Esophagus (tissue), 2 donors: ENCODE measurements around the gene SOCS2. TPM values are rescaled to one million over a fixed set of nuclear protein-coding genes. Genes with fewer than 3 reads are reported as not detected.

ENCODE experiments used
- H3K27ac ChIP-seq, 2 donors: one replicate each; pipeline ENCODE4 v1.5.1; 2013; ENCODE audit warnings: low read depth in 2 of 2, mild to moderate bottlenecking in 2 of 2, inconsistent platforms in 1 of 2, low read length in 1 of 2, moderate library complexity in 1 of 2
- H3K27me3 ChIP-seq, 2 donors: one replicate each; pipeline ENCODE4 v1.6.1; 2013; ENCODE audit warnings: low read length in 2 of 2, control low read depth in 1 of 2, mild to moderate bottlenecking in 1 of 2; ENCODE audit not compliant: insufficient read depth in 2 of 2, control insufficient read depth in 1 of 2
- H3K36me3 ChIP-seq, 2 donors: one replicate each; pipeline ENCODE4 v1.6.1; 2013; ENCODE audit warnings: low read length in 1 of 2; ENCODE audit not compliant: control insufficient read depth in 2 of 2, insufficient read depth in 2 of 2
- H3K4me1 ChIP-seq, 2 donors: one replicate each; pipeline ENCODE4 v1.6.1; 2013; ENCODE audit warnings: low read length in 1 of 2; ENCODE audit not compliant: control insufficient read depth in 2 of 2, insufficient read depth in 2 of 2
- H3K4me3 ChIP-seq, 2 donors: one replicate each; pipeline ENCODE4 v1.5.1; 2013; ENCODE audit warnings: low read length in 2 of 2, mild to moderate bottlenecking in 2 of 2, low read depth in 1 of 2, moderate library complexity in 1 of 2
- H3K9me3 ChIP-seq, 2 donors: one replicate each; pipeline ENCODE4 v1.6.1; 2013; ENCODE audit warnings: mild to moderate bottlenecking in 2 of 2, low read depth in 1 of 2, low read length in 1 of 2, moderate library complexity in 1 of 2; ENCODE audit not compliant: control insufficient read depth in 2 of 2, insufficient read depth in 1 of 2
- WGBS, 2 donors: extraction: QIAGEN DNeasy Blood & Tissue Kit; methylation state at CpG; one replicate each; pipeline ENCODE4 v1.1.7; 2013; 5-methylcytosine and 5-hydroxymethylcytosine counted together
- polyA plus RNA-seq, 2 donors: library from polyadenylated mRNA; stranded (reverse); fragments of 200-250 nt; gene quantifications; one replicate each; pipeline ENCODE4 v1.2.3, GENCODE V29; 2013
- donor health status: healthy with polysubstance abuse.
- donor health status: Bipolar disorder and iron deficiency.

Gene SOCS2
- polyA plus RNA-seq, 2 donors = 4.0 to 8.2 TPM

DNA sequence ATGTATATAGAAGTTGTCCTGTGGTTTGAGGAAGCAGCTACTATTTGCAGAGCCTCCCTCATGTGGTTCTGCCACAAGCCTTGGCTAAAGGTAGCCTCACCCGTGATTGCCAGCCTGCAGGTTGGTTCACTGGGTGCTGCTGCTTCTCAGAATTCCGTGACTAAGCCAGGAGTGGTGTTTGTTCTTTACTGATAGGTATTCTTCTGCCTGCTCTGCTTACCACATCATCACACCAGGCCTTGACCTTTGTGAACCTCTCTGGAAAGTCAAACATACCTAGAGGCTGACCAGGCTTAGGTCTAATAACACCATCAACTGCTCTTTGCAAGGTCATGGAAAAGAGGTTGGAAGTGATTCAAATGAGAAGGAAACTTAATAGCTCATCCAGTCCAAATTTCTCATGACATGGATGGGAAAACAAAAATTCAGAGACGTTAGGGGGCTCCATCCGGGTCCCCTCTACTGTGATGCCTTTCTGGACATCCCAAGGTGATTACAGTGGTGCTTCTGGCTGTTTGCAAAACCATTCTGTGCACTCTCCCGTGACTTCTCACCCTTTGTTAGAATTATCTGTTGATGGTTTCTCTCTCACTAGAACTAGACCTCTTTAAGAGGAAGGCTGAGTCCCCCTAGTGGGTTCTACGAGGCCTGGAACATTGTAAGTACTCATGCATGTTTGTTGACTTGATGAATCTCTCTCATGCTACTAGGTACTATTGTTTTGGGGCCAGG is 8.5 kb upstream of the SOCS2 start:
- H3K4me3 ChIP-seq = no peak overlapping the region
- H3K27me3 ChIP-seq = no peaks in the 10 kb centered on the region
- 68% methylated on average over 6 of the region's 6 CpGs for WGBS, 2 donors
- H3K27ac ChIP-seq = peak overlapping the region in 1 of 2 donors; percentile 13
- no peaks in the 10 kb centered on the region for H3K4me1 ChIP-seq
- H3K36me3 ChIP-seq = peaks cover 0 to 7% of the 10 kb centered on the region in 2 donors
- H3K9me3 ChIP-seq = no peaks in the 10 kb centered on the region

DNA sequence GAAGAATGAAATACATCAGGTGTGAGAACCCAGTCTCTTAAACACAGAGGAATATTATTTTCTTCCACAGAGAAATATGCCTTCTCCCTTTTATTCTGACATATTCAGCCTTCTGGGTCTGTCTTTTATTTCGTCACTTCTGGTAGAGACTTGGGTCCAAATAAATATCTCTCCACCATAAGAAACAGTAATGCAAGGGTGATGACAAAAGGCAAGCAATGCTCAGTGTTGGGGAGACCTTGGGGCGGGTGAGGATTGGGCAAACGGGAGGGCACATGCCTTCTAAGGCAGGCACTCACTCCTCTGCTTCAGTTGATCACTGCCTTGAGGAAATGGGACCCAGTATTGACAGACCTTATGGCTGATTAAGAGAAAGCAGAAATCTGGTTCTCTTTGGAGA is 6.7 kb upstream of the SOCS2 start:
- 92 to 97% methylated on average over 3 of the region's 3 CpGs for WGBS, 2 donors
- no peaks in the 10 kb centered on the region for H3K9me3 ChIP-seq
- no peaks in the 10 kb centered on the region for H3K27me3 ChIP-seq
- H3K27ac ChIP-seq = no peak overlapping the region
- no peaks in the 10 kb centered on the region for H3K4me1 ChIP-seq
- no peak overlapping the region for H3K4me3 ChIP-seq
- H3K36me3 ChIP-seq = peaks cover 0 to 7% of the 10 kb centered on the region in 2 donors

- Histone ChIP-seq H3K27me3 (no peaks in the 10 kb centered on the region), H3K4me1 (no peaks in the 10 kb centered on the region), H3K36me3 (peaks cover 0 to 7% of the 10 kb centered on the region in 2 donors), H3K4me3 (no peak overlapping the region), H3K27ac (no peak overlapping the region), H3K9me3 (no peaks in the 10 kb centered on the region)
- 61 to 64% methylated on average over 3 of the region's 3 CpGs for WGBS, 2 donors
Measured at GRCh38 chr12:93567174-93567573, 5.3 kb upstream of the SOCS2 start.

DNA sequence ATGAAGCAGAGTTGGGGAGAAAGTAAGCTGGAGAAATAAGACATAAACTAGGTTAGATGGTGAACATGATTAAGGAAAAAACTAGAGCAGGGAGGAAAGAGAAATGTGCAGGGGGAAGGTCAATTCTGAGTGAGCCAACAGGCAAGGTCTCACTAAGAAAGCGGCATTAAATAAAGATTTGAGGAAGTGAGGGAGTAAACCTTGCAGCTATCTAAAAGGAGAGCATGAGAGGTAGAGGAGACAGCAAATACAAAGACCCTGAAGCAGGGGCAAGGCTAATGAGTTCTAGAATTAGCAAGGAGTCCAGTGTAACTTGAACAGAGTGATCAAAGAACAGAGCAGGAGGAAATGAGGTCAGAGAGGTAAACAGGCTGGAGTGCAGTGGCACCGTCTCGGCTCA is 4.4 kb upstream of the SOCS2 start:
- WGBS, 2 donors = 81 to 83% methylated on average over 3 of the region's 3 CpGs
- no peaks in the 10 kb centered on the region for H3K27me3 ChIP-seq
- no peak overlapping the region for H3K4me3 ChIP-seq
- peaks cover 0 to 6% of the 10 kb centered on the region in 2 donors for H3K4me1 ChIP-seq
- H3K27ac ChIP-seq = no peak overlapping the region
- H3K36me3 ChIP-seq = peaks cover 0 to 7% of the 10 kb centered on the region in 2 donors
- H3K9me3 ChIP-seq = no peaks in the 10 kb centered on the region

DNA sequence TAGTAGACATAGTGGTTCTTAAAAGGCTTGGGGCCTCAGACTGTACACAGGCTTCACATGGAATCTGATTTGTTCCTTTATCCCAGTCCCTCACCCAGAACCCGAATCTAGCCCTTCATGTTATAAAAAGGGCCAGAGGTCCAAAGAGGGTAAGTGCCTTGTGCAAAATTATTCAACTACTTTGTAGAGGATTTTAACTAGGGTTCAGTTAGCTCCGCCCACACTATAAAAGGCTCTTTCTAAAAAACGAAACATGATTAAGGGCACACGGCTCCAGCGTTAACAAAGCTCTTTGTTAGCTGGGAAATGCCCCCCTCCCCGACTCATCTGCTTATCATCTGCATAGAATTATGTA is 3.2 kb upstream of the SOCS2 start:
- H3K27me3 ChIP-seq = no peaks in the 10 kb centered on the region

DNA sequence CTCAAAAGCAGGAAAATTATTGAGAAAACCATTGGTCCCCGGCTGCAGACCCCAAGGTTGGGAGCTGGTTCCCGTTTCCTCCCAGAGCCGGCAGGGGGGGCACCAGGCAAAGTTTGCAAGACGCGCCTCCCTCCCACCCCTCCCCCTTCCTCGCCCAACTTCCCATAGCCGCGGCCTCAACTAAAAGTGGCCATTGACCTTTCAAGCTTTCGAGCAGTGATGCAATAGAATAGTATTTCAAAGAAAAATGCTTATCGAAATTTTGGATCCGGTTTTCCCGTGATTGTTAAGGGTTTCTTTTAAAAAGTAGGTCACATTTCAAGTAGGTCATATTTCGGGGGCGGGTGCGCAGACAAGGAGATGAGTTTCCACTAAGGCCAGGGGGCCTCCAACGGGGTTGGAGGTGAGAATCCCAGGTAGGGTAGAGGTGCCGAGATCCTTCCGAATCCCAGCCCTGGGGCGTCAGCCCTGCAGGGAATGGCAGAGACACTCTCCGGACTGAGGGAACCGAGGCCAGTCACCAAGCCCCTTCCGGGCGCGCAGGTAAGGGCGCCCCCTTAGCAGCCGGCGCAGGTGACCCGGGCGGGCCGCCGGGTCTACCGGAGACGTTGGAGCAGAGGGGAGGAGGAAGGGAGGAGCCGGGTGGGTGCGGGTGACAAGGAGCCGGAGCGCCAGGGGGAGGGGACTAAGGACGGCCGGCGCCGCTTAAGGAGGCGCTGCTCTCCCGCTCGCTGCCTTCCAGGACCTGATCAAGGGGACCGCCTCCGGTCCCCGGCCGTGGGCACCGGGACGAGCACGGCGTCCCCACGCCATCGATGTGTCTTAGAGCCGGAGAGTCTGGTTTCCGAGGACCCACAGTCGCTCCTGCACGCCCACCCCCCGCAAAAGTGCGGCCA is 2.6 kb upstream of the SOCS2 start:
- Histone ChIP-seq H3K36me3 (peaks cover 0 to 3% of the 10 kb centered on the region in 2 donors), H3K4me3 (peak overlapping the region; percentile 76 to 81), H3K4me1 (peaks cover 0 to 8% of the 10 kb centered on the region in 2 donors), H3K9me3 (no peaks in the 10 kb centered on the region), H3K27ac (peak overlapping the region; percentile 85 to 87), H3K27me3 (no peaks in the 10 kb centered on the region)
- 1% methylated on average over 59 to 60 of the region's 60 CpGs for WGBS, 2 donors

More for the DNA sequence above, 3.2 kb upstream of the SOCS2 start:
- peaks cover 0 to 8% of the 10 kb centered on the region in 2 donors for H3K4me1 ChIP-seq
- no peak overlapping the region for H3K27ac ChIP-seq
- no peaks in the 10 kb centered on the region for H3K9me3 ChIP-seq
- peaks cover 0 to 6% of the 10 kb centered on the region in 2 donors for H3K36me3 ChIP-seq
- 8 to 11% methylated on average over 6 of the region's 6 CpGs for WGBS, 2 donors
- peak overlapping the region; percentile 76 to 81 for H3K4me3 ChIP-seq

DNA sequence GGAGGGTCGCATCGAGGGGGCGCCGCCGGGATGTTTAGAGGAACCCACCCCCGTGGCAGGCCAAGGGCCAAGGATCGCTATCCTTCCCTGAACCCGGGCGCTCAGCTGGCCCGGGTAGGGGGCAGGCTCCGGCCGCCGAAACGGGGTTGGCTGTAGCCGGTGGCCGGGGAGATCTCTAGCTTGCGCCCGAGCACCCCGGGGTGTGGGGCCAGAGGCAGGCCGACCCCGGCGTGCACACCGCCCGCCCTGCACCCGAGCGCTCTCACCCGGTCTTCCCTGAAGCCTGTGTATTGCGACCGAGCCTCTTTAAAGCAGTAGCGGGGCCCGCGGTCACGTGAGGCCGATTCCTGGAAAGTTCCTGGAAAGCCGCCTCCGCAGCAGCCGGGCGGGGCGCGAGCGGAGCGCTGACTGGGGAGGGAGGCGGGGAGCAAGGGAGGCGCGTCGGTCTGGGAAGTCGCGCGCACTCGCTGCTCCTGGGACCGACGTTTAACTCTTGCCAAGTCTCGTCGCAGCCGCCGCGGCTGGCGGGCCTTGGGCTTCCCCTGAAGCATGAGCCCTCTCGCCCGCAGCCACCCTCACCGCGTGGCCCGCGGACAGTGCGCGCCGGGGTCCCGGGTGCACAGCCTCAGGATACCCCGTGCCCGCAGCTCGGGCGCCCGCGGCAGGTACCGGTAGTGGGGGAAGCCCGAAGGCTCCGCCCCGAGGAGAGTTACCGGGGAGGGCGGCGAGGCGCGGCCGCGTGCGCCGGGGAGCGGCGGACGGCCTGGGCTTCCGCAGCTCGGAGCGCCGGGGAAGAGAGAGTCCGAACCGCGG is 1.7 kb upstream of the SOCS2 start:
- 0 to 1% methylated on average over 72 to 97 of the region's 97 CpGs for WGBS, 2 donors
- H3K27ac ChIP-seq = peak overlapping the region; percentile 92 to 94
- H3K36me3 ChIP-seq = peaks cover 0 to under 1% of the 10 kb centered on the region in 2 donors
- peak overlapping the region; percentile 76 to 81 for H3K4me3 ChIP-seq
- H3K27me3 ChIP-seq = no peaks in the 10 kb centered on the region
- peaks cover 0 to 8% of the 10 kb centered on the region in 2 donors for H3K4me1 ChIP-seq
- H3K9me3 ChIP-seq = no peaks in the 10 kb centered on the region

GRCh38 chr12:93571365-93571924 is 1.0 kb upstream of the SOCS2 start:
- Histone ChIP-seq H3K27ac (peak overlapping the region; percentile 92 to 94), H3K4me1 (peaks cover 0 to 8% of the 10 kb centered on the region in 2 donors), H3K27me3 (no peaks in the 10 kb centered on the region), H3K36me3 (no peaks in the 10 kb centered on the region), H3K4me3 (peak overlapping the region; percentile 76 to 81), H3K9me3 (no peaks in the 10 kb centered on the region)
- 0% methylated on average over 36 to 47 of the region's 47 CpGs for WGBS, 2 donors
